Prostate gland (tissue), 2 donors: Measurements from ENCODE around the gene PPP1R8.

ENCODE experiments used
- CTCF ChIP-seq, 4 experiments: fragments of 200-600 bp in 2 of 4; fragments of 450-650 bp in 2 of 4; sonication (generic) in 2 of 4; IDR thresholded peaks; 1 replicate in 3 of 4; 2 replicates in 1 of 4; pipeline ENCODE4 v1.5.1; 2016 to 2019; ENCODE audit warnings: antibody characterized with exemption in 4 of 4, mild to moderate bottlenecking in 2 of 4, moderate library complexity in 2 of 4
- POLR2A ChIP-seq: fragments of 450-650 bp; IDR thresholded peaks from one replicate; pipeline ENCODE4 v1.6.1; 2016; ENCODE audit warnings: antibody characterized with exemption, mild to moderate bottlenecking
- POLR2AphosphoS5 ChIP-seq: sonication (generic); formaldehyde crosslinking; IDR thresholded peaks from one replicate; pipeline ENCODE4 v1.6.1; 2017; ENCODE audit warnings: antibody characterized with exemption

GRCh38 chr1:27865821-27866220 is 35.2 kb downstream of the PPP1R8 start:
- TF ChIP-seq CTCF (IDR thresholded peaks at IDR 0.05): no peak
- no peak for TF ChIP-seq POLR2A
- TF ChIP-seq POLR2AphosphoS5: no peak
